GM12873 (cell line): ENCODE results near the gene ECI1.

Experiments used
- TF ChIP-seq, protein P1 (sequence below): IDR thresholded peaks from 2 replicates; pipeline ENCODE4 v1.5.1; 2012; ENCODE audit warnings: low read depth, mild to moderate bottlenecking, moderate library complexity, low read length, control low read depth; ENCODE audit not compliant: insufficient read depth; ENCODE audit errors: missing control alignments

ECI1 gene

DNA sequence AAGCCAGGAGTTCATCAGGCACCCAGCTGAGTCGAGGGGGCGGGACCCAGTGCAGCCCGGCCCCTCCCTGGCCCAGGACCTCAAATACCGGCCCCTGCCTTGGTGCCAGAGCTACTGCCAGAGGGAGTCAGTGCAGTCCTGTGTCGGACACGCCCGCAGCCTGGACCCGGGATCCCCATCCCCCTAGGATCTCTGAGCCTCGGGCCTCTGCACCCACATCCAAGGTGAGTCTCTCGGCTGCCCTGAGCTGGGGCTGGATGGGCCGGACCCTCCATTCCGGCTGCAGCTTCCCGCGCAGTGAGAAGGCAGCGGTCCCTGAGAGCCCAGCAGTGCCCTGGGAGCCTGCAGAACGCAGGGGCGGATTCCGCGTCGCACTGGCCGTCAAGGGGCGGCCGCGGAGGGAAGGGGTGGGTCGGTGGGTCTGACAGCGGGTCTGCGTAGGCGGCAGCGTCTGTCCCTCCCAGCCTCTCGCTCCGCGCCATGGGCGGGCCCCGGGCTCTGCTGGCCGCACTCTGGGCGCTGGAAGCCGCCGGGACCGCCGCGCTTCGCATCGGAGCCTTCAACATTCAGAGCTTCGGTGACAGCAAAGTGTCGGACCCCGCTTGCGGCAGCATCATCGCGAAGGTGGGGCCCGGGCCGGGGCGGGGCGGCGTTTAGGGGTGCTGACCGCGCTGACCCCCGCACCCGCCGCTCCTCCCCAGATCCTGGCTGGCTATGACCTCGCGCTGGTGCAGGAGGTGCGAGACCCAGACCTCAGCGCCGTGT, 14.9 kb downstream of the ECI1 start, which contains the start of gene DNASE1L2:
Gene DNASE1L2 (plus strand): TSS at position 108 of the 765 bp plus-strand sequence. CDS start 373 bp downstream, at position 481.
- TF ChIP-seq, protein P1, sequence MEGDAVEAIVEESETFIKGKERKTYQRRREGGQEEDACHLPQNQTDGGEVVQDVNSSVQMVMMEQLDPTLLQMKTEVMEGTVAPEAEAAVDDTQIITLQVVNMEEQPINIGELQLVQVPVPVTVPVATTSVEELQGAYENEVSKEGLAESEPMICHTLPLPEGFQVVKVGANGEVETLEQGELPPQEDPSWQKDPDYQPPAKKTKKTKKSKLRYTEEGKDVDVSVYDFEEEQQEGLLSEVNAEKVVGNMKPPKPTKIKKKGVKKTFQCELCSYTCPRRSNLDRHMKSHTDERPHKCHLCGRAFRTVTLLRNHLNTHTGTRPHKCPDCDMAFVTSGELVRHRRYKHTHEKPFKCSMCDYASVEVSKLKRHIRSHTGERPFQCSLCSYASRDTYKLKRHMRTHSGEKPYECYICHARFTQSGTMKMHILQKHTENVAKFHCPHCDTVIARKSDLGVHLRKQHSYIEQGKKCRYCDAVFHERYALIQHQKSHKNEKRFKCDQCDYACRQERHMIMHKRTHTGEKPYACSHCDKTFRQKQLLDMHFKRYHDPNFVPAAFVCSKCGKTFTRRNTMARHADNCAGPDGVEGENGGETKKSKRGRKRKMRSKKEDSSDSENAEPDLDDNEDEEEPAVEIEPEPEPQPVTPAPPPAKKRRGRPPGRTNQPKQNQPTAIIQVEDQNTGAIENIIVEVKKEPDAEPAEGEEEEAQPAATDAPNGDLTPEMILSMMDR: no peak

DNA sequence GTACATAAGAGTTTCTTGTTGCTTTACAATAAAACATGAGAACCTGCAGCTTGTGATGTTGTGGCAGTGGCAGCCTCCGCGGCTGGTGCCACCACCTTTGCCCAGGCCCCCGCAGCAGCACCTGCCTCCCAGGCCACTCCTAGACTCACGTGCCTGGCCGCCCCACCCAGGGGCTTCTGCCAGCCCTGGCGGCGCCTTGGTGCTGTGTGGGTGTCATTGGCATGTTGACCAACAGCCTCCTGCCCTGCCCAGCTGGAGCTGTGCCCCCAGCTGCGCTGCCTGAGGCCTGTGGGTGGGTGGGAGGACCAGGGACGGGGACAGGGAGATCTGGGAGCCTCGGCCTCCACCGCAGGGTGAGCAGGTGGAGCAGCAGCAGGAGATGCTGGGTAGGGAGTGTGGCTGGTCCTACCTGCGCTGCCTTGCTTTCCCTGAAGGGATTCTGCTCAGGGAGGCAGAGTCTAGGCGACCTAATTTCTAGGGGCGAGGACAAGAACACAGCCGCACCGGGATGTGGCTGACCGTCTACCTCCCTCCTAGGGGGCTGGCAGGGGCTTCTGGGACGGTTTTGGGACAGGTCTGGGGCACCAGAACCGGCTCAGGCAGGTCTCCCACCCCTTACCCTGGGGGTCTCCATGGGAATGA, 15.6 kb downstream of the ECI1 start:
- TF ChIP-seq, protein P1: no peak

DNA sequence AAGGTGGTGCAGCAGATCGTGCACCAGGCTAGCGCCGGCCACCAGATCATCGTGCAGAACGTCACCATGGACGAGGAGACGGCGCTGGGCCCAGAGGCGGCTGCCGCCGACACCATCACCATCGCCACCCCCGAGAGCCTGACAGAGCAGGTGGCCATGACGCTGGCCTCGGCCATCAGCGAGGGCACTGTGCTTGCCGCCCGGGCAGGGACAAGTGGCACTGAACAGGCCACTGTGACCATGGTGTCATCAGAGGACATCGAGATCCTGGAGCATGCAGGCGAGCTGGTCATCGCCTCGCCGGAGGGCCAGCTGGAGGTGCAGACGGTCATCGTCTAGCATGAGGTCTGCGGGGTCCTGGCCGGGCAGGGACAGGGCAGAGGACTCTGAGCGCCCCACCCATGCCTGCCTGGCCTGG, 16.1 kb downstream of the ECI1 start:
- TF ChIP-seq, protein P1: no peak

DNA sequence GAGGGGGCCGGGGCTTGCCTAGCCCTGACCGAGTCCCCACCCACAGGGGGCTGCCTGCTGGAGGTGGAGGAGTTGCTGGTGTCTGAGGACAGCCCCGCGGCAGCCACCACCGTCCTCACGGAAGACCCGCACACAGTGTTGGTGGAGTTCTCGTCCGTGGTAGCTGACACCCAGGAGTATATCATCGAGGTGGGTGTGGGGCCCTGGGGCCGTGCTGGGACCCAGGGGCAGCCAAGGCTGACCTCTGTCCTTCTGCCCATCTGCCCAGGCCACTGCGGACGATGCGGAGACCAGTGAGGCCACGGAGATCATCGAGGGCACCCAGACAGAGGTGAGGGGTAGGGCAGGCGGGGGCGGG, 16.6 kb downstream of the ECI1 start:
- TF ChIP-seq, protein P1: no peak

DNA sequence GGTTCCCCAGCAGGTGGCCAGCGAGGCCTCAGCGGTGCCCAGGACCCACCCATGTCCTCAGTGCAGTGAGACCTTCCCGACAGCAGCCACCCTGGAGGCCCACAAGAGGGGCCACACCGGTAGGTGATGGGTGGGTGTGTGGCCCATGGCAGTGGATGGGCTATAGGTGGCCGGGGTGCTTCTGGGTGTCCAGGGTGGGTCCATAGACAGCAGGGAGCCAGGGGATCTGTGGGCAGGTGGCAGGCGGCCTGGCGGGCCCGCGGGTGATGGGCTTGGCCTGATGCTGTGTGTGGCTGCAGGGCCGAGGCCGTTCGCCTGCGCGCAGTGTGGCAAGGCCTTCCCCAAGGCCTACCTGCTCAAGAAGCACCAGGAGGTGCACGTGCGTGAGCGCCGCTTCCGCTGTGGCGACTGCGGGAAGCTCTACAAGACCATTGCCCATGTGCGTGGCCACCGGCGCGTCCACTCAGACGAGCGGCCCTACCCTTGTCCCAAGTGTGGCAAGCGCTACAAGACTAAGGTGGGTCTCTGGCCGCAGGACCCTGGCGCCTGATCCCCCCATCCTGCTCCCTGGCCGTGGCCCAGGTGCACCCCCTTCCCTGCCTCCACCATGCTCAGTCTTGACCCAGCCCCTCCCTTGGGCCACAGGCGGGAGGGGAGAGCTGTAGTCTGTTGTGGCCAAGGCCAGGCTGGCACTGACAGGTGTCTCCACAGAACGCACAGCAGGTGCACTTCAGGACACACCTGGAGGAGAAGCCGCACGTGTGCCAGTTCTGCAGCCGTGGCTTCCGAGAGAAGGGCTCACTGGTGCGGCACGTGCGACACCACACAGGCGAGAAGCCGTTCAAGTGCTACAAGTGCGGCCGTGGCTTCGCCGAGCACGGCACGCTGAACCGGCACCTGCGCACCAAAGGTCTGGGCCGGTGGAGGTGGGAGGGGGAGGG, 17.2 kb downstream of the ECI1 start:
- TF ChIP-seq, protein P1: no peak

DNA sequence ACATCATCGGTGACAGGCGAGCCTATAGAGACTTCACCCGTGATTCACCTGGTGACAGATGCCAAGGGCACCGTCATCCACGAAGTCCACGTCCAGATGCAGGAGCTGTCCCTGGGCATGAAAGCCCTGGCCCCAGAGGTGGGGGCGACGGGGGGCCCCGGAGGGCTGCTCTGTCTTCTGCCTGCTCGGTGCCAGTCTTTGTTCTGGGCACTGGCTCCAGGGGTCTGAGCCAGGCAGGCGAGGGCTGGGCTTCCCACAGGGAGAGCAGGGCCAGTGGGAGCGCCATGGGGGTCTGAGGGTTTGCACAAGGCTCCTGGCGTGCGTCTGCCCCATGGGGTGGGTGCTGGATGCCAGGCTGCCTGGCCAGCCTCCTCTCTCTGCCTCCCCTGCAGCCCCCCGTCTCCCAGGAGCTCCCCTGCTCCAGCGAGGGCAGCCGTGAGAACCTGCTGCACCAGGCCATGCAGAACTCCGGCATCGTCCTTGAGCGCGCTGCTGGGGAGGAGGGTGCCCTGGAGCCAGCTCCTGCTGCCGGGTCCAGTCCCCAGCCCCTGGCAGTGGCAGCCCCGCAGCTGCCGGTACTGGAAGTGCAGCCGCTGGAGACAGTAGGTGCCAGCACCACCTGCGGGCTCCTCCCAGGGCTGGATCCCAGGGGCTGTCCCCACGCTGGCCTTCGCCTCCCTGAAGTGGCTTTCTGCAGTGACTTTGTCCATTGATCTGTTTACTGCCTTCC, 18.2 kb downstream of the ECI1 start:
- TF ChIP-seq, protein P1: no peak
